ENCODE data around the gene TMEM60.

DNA sequence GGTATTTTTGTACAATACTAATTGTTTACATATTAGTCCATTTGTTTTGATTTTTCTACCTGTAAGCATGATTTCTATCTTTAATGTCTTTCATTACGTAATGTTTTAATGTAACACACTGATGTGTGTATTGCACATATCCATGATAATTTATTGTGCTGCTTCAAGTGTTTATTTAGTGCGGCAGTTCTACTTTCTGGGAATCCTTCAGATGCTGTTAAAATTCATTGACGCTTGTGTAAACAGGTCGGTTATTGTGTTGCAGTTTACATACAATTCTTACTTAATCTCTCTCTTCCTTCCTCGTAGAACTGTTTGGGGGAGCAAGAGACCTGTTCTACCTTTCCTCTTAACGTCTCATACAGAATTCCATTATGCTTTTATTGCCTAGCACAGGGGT, 6.9 kb downstream of the TMEM60 start:
- TF ChIP-seq, protein P1, sequence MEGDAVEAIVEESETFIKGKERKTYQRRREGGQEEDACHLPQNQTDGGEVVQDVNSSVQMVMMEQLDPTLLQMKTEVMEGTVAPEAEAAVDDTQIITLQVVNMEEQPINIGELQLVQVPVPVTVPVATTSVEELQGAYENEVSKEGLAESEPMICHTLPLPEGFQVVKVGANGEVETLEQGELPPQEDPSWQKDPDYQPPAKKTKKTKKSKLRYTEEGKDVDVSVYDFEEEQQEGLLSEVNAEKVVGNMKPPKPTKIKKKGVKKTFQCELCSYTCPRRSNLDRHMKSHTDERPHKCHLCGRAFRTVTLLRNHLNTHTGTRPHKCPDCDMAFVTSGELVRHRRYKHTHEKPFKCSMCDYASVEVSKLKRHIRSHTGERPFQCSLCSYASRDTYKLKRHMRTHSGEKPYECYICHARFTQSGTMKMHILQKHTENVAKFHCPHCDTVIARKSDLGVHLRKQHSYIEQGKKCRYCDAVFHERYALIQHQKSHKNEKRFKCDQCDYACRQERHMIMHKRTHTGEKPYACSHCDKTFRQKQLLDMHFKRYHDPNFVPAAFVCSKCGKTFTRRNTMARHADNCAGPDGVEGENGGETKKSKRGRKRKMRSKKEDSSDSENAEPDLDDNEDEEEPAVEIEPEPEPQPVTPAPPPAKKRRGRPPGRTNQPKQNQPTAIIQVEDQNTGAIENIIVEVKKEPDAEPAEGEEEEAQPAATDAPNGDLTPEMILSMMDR (IDR thresholded peaks at IDR 0.05), result no peak
- TF ChIP-seq POLR2AphosphoS5 (IDR thresholded peaks at IDR 0.05), result no peak

Data from sigmoid colon (tissue), 4 donors.